ENCODE results near the gene RBM20.

- TF ChIP-seq, protein P1, sequence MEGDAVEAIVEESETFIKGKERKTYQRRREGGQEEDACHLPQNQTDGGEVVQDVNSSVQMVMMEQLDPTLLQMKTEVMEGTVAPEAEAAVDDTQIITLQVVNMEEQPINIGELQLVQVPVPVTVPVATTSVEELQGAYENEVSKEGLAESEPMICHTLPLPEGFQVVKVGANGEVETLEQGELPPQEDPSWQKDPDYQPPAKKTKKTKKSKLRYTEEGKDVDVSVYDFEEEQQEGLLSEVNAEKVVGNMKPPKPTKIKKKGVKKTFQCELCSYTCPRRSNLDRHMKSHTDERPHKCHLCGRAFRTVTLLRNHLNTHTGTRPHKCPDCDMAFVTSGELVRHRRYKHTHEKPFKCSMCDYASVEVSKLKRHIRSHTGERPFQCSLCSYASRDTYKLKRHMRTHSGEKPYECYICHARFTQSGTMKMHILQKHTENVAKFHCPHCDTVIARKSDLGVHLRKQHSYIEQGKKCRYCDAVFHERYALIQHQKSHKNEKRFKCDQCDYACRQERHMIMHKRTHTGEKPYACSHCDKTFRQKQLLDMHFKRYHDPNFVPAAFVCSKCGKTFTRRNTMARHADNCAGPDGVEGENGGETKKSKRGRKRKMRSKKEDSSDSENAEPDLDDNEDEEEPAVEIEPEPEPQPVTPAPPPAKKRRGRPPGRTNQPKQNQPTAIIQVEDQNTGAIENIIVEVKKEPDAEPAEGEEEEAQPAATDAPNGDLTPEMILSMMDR (IDR thresholded peaks at IDR 0.05; ENCODE audit: insufficient read depth, low read length), result no peak
- TF ChIP-seq, protein P2, sequence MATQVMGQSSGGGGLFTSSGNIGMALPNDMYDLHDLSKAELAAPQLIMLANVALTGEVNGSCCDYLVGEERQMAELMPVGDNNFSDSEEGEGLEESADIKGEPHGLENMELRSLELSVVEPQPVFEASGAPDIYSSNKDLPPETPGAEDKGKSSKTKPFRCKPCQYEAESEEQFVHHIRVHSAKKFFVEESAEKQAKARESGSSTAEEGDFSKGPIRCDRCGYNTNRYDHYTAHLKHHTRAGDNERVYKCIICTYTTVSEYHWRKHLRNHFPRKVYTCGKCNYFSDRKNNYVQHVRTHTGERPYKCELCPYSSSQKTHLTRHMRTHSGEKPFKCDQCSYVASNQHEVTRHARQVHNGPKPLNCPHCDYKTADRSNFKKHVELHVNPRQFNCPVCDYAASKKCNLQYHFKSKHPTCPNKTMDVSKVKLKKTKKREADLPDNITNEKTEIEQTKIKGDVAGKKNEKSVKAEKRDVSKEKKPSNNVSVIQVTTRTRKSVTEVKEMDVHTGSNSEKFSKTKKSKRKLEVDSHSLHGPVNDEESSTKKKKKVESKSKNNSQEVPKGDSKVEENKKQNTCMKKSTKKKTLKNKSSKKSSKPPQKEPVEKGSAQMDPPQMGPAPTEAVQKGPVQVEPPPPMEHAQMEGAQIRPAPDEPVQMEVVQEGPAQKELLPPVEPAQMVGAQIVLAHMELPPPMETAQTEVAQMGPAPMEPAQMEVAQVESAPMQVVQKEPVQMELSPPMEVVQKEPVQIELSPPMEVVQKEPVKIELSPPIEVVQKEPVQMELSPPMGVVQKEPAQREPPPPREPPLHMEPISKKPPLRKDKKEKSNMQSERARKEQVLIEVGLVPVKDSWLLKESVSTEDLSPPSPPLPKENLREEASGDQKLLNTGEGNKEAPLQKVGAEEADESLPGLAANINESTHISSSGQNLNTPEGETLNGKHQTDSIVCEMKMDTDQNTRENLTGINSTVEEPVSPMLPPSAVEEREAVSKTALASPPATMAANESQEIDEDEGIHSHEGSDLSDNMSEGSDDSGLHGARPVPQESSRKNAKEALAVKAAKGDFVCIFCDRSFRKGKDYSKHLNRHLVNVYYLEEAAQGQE (IDR thresholded peaks at IDR 0.05; ENCODE audit: insufficient replicate concordance, low read depth), result no peak
- TF ChIP-seq POLR2AphosphoS5 (IDR thresholded peaks at IDR 0.05; ENCODE audit: low read depth) (no peak), GABPA (IDR thresholded peaks at IDR 0.05; ENCODE audit: low read depth) (no peak)
Measured at GRCh38 chr10:110650265-110650668, 6.1 kb downstream of the RBM20 start.
